MM.1S (cell line): ENCODE measurements around the gene C4A.

ENCODE experiments used
- DNase-seq: peaks from one replicate; pipeline ENCODE4 v3.0.0-alpha.2; 2015
- H2AFZ ChIP-seq: fragments of 300-600 bp; sonication (generic); 2 replicates; pipeline ENCODE4 v1.6.0; 2016; ENCODE audit warnings: antibody characterized with exemption, low read length
- H3F3A ChIP-seq: fragments of 300-600 bp; sonication (generic); 2 replicates; pipeline ENCODE4 v1.6.1; 2016; ENCODE audit warnings: mild to moderate bottlenecking, antibody characterized with exemption, low read length, moderate library complexity, mixed read lengths; ENCODE audit not compliant: insufficient read depth
- H3K27ac ChIP-seq: fragments of 300-600 bp; sonication (generic); 2 replicates; pipeline ENCODE4 v1.5.1; 2016; ENCODE audit warnings: mild to moderate bottlenecking, low read length
- H3K27me3 ChIP-seq: fragments of 300-600 bp; sonication (generic); replicated peaks from 2 replicates; pipeline ENCODE4 v1.6.0; 2016; ENCODE audit warnings: low read length; ENCODE audit not compliant: insufficient read depth
- H3K36me3 ChIP-seq: fragments of 300-600 bp; sonication (generic); replicated peaks from 2 replicates; pipeline ENCODE4 v1.6.1; 2016; ENCODE audit warnings: mild to moderate bottlenecking, low read length, mixed read lengths; ENCODE audit not compliant: insufficient read depth
- H3K4me1 ChIP-seq: fragments of 300-600 bp; sonication (generic); 2 replicates; pipeline ENCODE4 v1.6.1; 2016; ENCODE audit warnings: low read length, mixed read lengths
- H3K4me2 ChIP-seq: fragments of 300-600 bp; sonication (generic); 2 replicates; pipeline ENCODE4 v1.6.0; 2016; ENCODE audit warnings: low read depth, low read length
- H3K4me3 ChIP-seq: fragments of 300-600 bp; sonication (generic); 2 replicates; pipeline ENCODE4 v1.5.1; 2016; ENCODE audit warnings: low read length, mixed read lengths
- H3K79me2 ChIP-seq: fragments of 300-600 bp; sonication (generic); 2 replicates; pipeline ENCODE4 v1.6.1; 2016; ENCODE audit warnings: mixed run types, low read length, mixed read lengths
- H3K9ac ChIP-seq: fragments of 300-600 bp; sonication (generic); 2 replicates; pipeline ENCODE4 v1.6.1; 2016; ENCODE audit warnings: low read length, mixed read lengths
- H3K9me2 ChIP-seq: fragments of 300-600 bp; sonication (generic); replicated peaks from 2 replicates; pipeline ENCODE4 v1.6.1; 2016; ENCODE audit warnings: mild to moderate bottlenecking, low read length, mixed read lengths; ENCODE audit not compliant: insufficient read depth
- H3K9me3 ChIP-seq: fragments of 300-600 bp; sonication (generic); replicated peaks from 2 replicates; pipeline ENCODE4 v1.6.1; 2016; ENCODE audit warnings: mild to moderate bottlenecking, low read length, mixed read lengths; ENCODE audit not compliant: insufficient read depth
- H4K20me1 ChIP-seq: fragments of 300-600 bp; sonication (generic); 2 replicates; pipeline ENCODE4 v1.6.1; 2016; ENCODE audit warnings: mild to moderate bottlenecking, low read length, moderate library complexity, mixed read lengths; ENCODE audit not compliant: insufficient read depth
- EZH2 ChIP-seq: fragments of 300-600 bp; sonication (generic); optimal IDR thresholded peaks from 2 replicates; pipeline ENCODE3; 2017; ENCODE audit warnings: low read depth, mild to moderate bottlenecking, antibody characterized with exemption, low read length, mixed read lengths
- EZH2phosphoT487 ChIP-seq: fragments of 300-600 bp; sonication (generic); IDR thresholded peaks from 2 replicates; pipeline ENCODE4 v1.6.1; 2018; ENCODE audit warnings: antibody characterized with exemption, low read length
- TF ChIP-seq, protein P1 (sequence below): fragments of 300-600 bp; sonication (generic); IDR thresholded peaks from 2 replicates; pipeline ENCODE4 v1.5.1; 2016; ENCODE audit warnings: antibody characterized with exemption, low read length, mixed read lengths

The C4A gene

DNA sequence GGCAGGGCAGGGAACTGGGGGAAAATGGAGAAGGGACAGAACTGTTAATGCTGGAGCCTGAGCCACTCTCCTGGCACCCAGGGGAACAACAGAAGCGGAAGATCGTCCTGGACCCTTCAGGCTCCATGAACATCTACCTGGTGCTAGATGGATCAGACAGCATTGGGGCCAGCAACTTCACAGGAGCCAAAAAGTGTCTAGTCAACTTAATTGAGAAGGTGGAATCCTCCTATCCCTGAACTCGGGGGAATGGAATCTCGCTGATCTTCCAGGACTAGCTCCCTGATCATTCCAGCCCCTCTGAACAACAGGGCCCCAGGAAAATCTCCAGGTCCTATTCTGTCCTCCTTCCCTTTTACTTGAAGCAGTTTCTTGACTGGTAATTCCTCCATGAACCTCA lies 34.0 kb upstream of the C4A start:
- Histone ChIP-seq H3F3A (no peaks in the 10 kb centered on the region), H3K36me3 (no peaks in the 10 kb centered on the region), H3K9me2 (no peaks in the 10 kb centered on the region), H3K4me3 (no peak overlapping the region), H3K4me1 (no peaks in the 10 kb centered on the region), H3K9me3 (no peaks in the 10 kb centered on the region), H3K79me2 (no peaks in the 10 kb centered on the region), H3K27me3 (peaks cover 31% of the 10 kb centered on the region), H3K27ac (no peak overlapping the region), H3K9ac (no peak overlapping the region), H3K4me2 (no peak overlapping the region), H4K20me1 (no peaks in the 10 kb centered on the region), H2AFZ (no peak overlapping the region)
- TF ChIP-seq EZH2, result no peak
- TF ChIP-seq EZH2phosphoT487, result no peak
- TF ChIP-seq, protein P1, sequence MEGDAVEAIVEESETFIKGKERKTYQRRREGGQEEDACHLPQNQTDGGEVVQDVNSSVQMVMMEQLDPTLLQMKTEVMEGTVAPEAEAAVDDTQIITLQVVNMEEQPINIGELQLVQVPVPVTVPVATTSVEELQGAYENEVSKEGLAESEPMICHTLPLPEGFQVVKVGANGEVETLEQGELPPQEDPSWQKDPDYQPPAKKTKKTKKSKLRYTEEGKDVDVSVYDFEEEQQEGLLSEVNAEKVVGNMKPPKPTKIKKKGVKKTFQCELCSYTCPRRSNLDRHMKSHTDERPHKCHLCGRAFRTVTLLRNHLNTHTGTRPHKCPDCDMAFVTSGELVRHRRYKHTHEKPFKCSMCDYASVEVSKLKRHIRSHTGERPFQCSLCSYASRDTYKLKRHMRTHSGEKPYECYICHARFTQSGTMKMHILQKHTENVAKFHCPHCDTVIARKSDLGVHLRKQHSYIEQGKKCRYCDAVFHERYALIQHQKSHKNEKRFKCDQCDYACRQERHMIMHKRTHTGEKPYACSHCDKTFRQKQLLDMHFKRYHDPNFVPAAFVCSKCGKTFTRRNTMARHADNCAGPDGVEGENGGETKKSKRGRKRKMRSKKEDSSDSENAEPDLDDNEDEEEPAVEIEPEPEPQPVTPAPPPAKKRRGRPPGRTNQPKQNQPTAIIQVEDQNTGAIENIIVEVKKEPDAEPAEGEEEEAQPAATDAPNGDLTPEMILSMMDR, result no peak
- DNase-seq, result no peak

DNA sequence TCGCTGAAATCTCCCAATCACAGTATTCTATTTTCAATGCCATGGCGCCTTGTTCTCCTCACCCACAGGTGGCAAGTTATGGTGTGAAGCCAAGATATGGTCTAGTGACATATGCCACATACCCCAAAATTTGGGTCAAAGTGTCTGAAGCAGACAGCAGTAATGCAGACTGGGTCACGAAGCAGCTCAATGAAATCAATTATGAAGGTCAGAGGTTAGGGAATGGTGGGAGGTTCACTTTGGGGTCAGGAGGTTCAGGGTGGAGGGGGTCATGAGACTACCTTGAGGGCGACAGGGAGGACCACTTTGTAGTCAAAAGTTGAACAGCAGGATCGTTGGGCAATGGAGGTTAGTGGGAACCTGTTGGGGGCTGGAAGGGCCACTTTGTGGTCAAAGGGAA lies 33.6 kb upstream of the C4A start:
- no peaks in the 10 kb centered on the region for H3K9me3 ChIP-seq
- H3K4me3 ChIP-seq, result no peak overlapping the region
- H3K27me3 ChIP-seq, result peaks cover 27% of the 10 kb centered on the region
- no peaks in the 10 kb centered on the region for H4K20me1 ChIP-seq
- TF ChIP-seq, protein P1, result no peak
- TF ChIP-seq EZH2, result no peak
- TF ChIP-seq EZH2phosphoT487, result no peak
- no peak for DNase-seq
- no peaks in the 10 kb centered on the region for H3K79me2 ChIP-seq
- no peaks in the 10 kb centered on the region for H3K36me3 ChIP-seq
- no peaks in the 10 kb centered on the region for H3F3A ChIP-seq
- H3K9me2 ChIP-seq, result no peaks in the 10 kb centered on the region
- H3K4me1 ChIP-seq, result no peaks in the 10 kb centered on the region
- no peak overlapping the region for H3K9ac ChIP-seq
- H3K4me2 ChIP-seq, result no peak overlapping the region
- H2AFZ ChIP-seq, result no peak overlapping the region
- no peak overlapping the region for H3K27ac ChIP-seq

- Histone ChIP-seq H3K79me2 (no peaks in the 10 kb centered on the region), H2AFZ (no peak overlapping the region), H3K9ac (no peak overlapping the region), H3K9me3 (no peaks in the 10 kb centered on the region), H3F3A (no peaks in the 10 kb centered on the region), H4K20me1 (no peaks in the 10 kb centered on the region), H3K36me3 (no peaks in the 10 kb centered on the region), H3K9me2 (no peaks in the 10 kb centered on the region), H3K27ac (no peak overlapping the region), H3K4me2 (no peak overlapping the region), H3K4me3 (no peak overlapping the region), H3K27me3 (peaks cover 26% of the 10 kb centered on the region), H3K4me1 (no peaks in the 10 kb centered on the region)
- DNase-seq, result no peak
- TF ChIP-seq EZH2phosphoT487 (no peak), EZH2 (no peak)
- TF ChIP-seq, protein P1, result no peak
Observed at GRCh38 chr6:31948753-31949413, 33.0 kb upstream of the C4A start.
